Testis (tissue), 3 donors: ENCODE data around the gene CCDC154. TPM values are rescaled to one million over a fixed set of nuclear protein-coding genes. Genes with fewer than 3 reads are reported as not detected.

Experiments used
- DNase-seq: peaks from one replicate; pipeline ENCODE4 v3.0.0-alpha.2; 2019
- H3K27ac ChIP-seq, 2 donors: fragments of 200-600 bp; sonication (generic); one replicate each; pipeline ENCODE4 v1.5.1; 2019
- H3K27me3 ChIP-seq: fragments of 200-600 bp; sonication (generic); one replicate; pipeline ENCODE4 v1.5.1; 2019
- H3K36me3 ChIP-seq: fragments of 200-600 bp; sonication (generic); one replicate; pipeline ENCODE4 v1.5.1; 2017; ENCODE audit warnings: low read depth; ENCODE audit errors: missing control alignments
- H3K4me1 ChIP-seq: fragments of 200-600 bp; sonication (generic); one replicate; pipeline ENCODE4 v1.5.1; 2019
- H3K4me3 ChIP-seq, 2 donors: fragments of 200-600 bp; sonication (generic); one replicate each; pipeline ENCODE4 v1.5.1; 2017 to 2019
- H3K9me3 ChIP-seq: fragments of 200-600 bp; sonication (generic); one replicate; pipeline ENCODE4 v1.5.1; 2017
- POLR2A ChIP-seq: fragments of 450-650 bp; IDR thresholded peaks from one replicate; pipeline ENCODE4 v1.6.1; 2017; ENCODE audit warnings: antibody characterized with exemption, mild to moderate bottlenecking, moderate library complexity
- WGBS, 2 donors: methylation state at CpG; one replicate each; pipeline ENCODE4 v1.1.5; 2018; 5-methylcytosine and 5-hydroxymethylcytosine counted together
- intact Hi-C: fragments of 100-400 bp; cut with DNase I; formaldehyde crosslinking; loops from one replicate; pipeline ENCODE4 v1.15.1; 2023; ENCODE audit warnings: low total_unique reads
- polyA plus RNA-seq: library from polyadenylated mRNA; stranded (reverse); fragments of 350-450 nt; fragmentation: Illumina TruSeq; extraction: RNeasy Lipid Tissue Mini Kit (QIAGEN cat#74804); gene quantifications from one replicate; pipeline ENCODE4 v1.2.3, GENCODE V29; 2014; ENCODE audit warnings: low read depth, low replicate concordance; ENCODE audit not compliant: insufficient read depth
- total RNA-seq, 2 donors: library from RNA; depleted of rRNA; stranded (reverse); fragments of >200 nt; gene quantifications; one replicate each; pipeline ENCODE4 v1.2.3, GENCODE V29; 2016
- TF ChIP-seq, protein P1 (sequence below), 3 experiments: fragments of 450-650 bp in 2 of 3; fragments of 200-600 bp in 1 of 3; sonication (generic) in 1 of 3; IDR thresholded peaks; one replicate each; pipeline ENCODE4 v1.5.1; 2016 to 2019; ENCODE audit warnings: antibody characterized with exemption in 3 of 3, mild to moderate bottlenecking in 2 of 3, moderate library complexity in 1 of 3

Gene CCDC154
- total and polyA plus RNA-seq, 3 donors from 2014 or later = 7.6 to 18.0 (median 14.8) TPM

DNA sequence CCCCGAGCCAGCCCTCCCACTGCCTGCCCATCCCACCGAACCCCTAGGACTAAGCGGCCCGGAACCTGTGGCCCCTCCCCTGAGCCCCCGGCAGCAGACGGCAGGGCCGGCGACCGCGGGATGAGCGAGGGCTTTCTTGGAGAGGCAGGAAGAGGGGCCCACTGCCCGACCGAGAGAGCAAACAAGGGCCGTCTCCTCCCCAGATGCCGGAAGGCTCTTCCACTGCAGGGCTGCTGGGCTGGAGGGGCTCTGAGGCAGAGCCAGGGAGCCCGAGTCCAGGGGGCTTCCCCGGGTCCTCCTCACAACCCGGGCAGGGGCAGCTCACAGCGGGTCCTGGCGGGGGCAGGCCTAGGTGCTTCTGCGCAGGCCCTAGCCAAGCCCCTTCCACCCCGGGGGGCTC, 10.6 kb downstream of the CCDC154 start:
- 57 to 64% methylated on average over 6 to 22 of the region's 22 CpGs for WGBS, 2 donors
- no peaks in the 10 kb centered on the region for H3K27me3 ChIP-seq
- intact Hi-C loops = no loop called here
- H3K4me3 ChIP-seq = no peak overlapping the region
- no peak overlapping the region for H3K27ac ChIP-seq
- no peak for DNase-seq
- H3K9me3 ChIP-seq = no peaks in the 10 kb centered on the region
- TF ChIP-seq, protein P1, sequence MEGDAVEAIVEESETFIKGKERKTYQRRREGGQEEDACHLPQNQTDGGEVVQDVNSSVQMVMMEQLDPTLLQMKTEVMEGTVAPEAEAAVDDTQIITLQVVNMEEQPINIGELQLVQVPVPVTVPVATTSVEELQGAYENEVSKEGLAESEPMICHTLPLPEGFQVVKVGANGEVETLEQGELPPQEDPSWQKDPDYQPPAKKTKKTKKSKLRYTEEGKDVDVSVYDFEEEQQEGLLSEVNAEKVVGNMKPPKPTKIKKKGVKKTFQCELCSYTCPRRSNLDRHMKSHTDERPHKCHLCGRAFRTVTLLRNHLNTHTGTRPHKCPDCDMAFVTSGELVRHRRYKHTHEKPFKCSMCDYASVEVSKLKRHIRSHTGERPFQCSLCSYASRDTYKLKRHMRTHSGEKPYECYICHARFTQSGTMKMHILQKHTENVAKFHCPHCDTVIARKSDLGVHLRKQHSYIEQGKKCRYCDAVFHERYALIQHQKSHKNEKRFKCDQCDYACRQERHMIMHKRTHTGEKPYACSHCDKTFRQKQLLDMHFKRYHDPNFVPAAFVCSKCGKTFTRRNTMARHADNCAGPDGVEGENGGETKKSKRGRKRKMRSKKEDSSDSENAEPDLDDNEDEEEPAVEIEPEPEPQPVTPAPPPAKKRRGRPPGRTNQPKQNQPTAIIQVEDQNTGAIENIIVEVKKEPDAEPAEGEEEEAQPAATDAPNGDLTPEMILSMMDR (IDR thresholded peaks at IDR 0.05) = no peak
- no peak for TF ChIP-seq POLR2A
- no peaks in the 10 kb centered on the region for H3K4me1 ChIP-seq
- H3K36me3 ChIP-seq = no peaks in the 10 kb centered on the region

DNA sequence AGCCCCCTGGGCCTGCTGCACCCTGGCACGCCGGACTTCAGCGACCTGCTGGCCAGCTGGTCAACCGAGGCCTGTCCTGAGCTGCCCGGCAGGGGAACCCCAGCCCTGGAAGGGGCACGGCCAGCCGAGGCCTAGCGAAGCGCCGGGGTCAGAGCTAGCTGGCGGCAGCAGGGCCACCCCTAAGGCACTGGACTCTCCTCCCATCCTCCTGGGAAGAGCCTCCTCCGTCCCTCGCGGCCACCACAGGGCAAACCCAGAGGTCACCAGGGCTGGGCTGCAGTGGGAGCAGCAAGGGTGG, 11.1 kb downstream of the CCDC154 start:
- intact Hi-C loops = no loop called here
- Histone ChIP-seq H3K27ac (no peak overlapping the region), H3K4me3 (no peak overlapping the region), H3K27me3 (no peaks in the 10 kb centered on the region), H3K4me1 (no peaks in the 10 kb centered on the region), H3K9me3 (no peaks in the 10 kb centered on the region), H3K36me3 (no peaks in the 10 kb centered on the region)
- no peak for DNase-seq
- no peak for TF ChIP-seq POLR2A
- TF ChIP-seq, protein P1 (IDR thresholded peaks at IDR 0.05) = no peak
- WGBS, 2 donors = 85% methylated on average over 14 of the region's 14 CpGs; no CpG with 5 or more reads in 1 of the 2 donors

DNA sequence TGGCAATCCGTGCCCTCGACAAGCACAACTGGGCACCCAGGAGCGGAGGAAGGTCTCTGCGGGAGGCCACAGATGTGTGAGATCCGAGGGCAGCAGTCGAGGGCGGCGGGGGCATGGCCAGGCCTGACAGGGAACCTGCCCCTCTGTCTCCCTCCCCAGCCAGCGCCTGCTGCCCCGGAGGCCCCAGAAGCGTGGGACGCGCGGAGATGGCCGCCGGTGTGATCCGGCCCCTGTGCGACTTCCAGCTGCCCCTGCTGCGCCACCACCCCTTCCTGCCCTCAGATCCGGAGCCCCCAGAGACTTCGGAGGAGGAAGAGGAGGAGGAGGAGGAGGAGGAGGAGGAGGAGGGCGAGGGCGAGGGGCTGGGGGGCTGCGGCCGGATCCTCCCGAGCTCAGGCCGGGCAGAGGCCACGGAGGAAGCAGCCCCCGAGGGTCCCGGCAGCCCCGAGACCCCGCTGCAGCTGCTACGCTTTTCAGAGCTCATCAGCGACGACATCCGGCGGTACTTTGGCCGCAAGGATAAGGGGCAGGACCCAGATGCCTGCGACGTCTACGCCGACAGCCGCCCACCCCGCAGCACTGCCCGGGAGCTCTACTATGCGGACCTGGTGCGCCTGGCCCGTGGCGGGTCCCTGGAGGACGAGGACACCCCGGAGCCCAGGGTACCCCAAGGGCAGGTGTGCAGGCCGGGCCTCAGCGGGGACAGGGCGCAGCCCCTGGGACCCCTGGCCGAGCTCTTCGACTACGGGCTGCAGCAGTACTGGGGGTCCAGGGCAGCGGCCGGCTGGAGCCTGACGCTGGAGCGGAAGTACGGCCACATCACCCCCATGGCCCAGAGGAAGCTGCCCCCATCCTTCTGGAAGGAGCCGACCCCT, 11.7 kb downstream of the CCDC154 start:
- Histone ChIP-seq H3K36me3 (no peaks in the 10 kb centered on the region), H3K9me3 (no peaks in the 10 kb centered on the region), H3K27me3 (no peaks in the 10 kb centered on the region), H3K27ac (no peak overlapping the region), H3K4me3 (no peak overlapping the region), H3K4me1 (no peaks in the 10 kb centered on the region)
- 81 to 89% methylated on average over 31 to 59 of the region's 63 CpGs for WGBS, 2 donors
- TF ChIP-seq, protein P1 (IDR thresholded peaks at IDR 0.05) = no peak
- TF ChIP-seq POLR2A = no peak
- no peak for DNase-seq
- intact Hi-C loops = no loop called here

DNA sequence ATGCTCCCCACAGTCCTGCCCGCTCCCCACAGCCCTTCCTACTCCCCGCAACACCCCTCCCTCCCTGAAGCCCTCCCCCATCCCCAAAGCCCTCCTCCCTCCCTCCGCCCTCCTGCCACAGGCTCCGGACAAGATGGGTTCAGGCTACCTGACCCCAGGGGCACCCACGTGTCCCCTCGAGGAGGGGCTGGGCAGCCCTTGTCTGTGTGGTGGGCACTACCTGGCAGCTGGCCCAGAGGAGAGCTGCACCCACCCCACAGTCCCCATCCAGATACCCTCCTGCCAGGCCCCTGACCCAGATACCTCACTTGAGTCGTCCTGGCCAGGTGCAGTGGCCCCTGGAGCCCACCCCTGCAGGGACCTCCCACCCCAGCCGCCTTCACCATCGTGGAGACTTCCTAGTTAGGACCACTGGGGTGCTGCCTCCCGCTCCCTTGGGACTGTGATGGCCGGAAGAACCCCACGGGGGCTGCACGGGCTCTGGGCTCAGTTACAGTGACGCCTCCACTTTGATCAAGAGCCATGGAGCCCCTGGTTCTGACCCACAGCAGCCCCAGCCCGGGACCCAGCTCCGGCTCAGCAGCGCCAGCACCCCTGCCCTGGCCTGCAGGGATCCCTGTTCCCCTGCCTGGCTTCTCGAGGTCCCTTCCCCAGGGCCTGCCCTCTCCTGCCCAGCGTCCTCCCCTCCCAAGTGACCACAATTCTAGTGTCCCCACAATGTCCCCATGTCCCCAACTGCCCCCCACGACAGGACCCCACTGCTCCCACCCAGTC, 12.7 kb downstream of the CCDC154 start:
- 82 to 89% methylated on average over 18 to 20 of the region's 20 CpGs for WGBS, 2 donors
- intact Hi-C loops = no loop called here
- TF ChIP-seq, protein P1 (IDR thresholded peaks at IDR 0.05) = no peak
- TF ChIP-seq POLR2A = no peak
- no peak overlapping the region for H3K27ac ChIP-seq
- no peaks in the 10 kb centered on the region for H3K27me3 ChIP-seq
- H3K36me3 ChIP-seq = no peaks in the 10 kb centered on the region
- no peak for DNase-seq
- H3K9me3 ChIP-seq = no peaks in the 10 kb centered on the region
- no peak overlapping the region for H3K4me3 ChIP-seq
- H3K4me1 ChIP-seq = peaks cover 7% of the 10 kb centered on the region
